GM12878 (cell line): Measurements from ENCODE around the gene METTL2B.

Experiments used
- CREM ChIP-seq: IDR thresholded peaks from 2 replicates; pipeline ENCODE4 v1.6.1; 2014; ENCODE audit warnings: antibody characterized with exemption, low read depth
- TBL1XR1 ChIP-seq: IDR thresholded peaks from 2 replicates; pipeline ENCODE4 v1.6.1; 2012; ENCODE audit warnings: low read depth, low read length, improper control_type of control experiment
- ZNF217 ChIP-seq: fragments of 450-650 bp; IDR thresholded peaks from 2 replicates; pipeline ENCODE4 v1.6.1; 2017; ENCODE audit warnings: antibody characterized with exemption, mild to moderate bottlenecking

DNA sequence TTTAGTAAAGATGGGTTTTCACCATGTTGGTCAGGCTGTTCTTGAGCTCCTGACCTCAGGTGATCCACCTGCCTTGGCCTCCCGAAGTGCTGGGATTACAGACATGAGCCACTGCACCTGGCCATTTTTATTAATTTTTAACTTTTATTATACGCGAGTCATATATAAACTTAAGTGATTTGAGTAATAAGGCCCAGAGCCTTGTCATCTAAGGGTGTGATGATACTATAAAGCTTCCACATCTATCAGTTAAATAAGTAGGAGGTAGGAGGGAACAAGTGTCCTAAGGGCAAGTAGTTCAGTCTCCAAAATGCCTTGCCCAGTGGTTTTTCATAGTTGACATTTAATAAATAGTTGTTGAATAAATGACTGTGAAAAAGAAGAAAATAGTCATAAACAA is 34.2 kb upstream of the METTL2B start:
- TF ChIP-seq CREM = no peak
- TF ChIP-seq ZNF217 = no peak
- TF ChIP-seq TBL1XR1 = no peak
